Measurements from ENCODE around the gene COL17A1. TPM values are rescaled to one million over a fixed set of nuclear protein-coding genes. Genes with fewer than 3 reads are reported as not detected.

COL17A1 gene
- total RNA-seq, 1 experiment from 2014 or later: 3.5 TPM

GRCh38 chr10:103985726-103986125 lies 100.0 kb downstream of the COL17A1 start (continued):
- TF ChIP-seq SRF (IDR thresholded peaks at IDR 0.05; ENCODE audit: low read depth): no peak
- TF ChIP-seq CEBPB (IDR thresholded peaks at IDR 0.05; ENCODE audit: low read depth): no peak
- no peak for TF ChIP-seq CBX3 (IDR thresholded peaks at IDR 0.05; ENCODE audit: low read depth)
- no peak for TF ChIP-seq YY1 (IDR thresholded peaks at IDR 0.05; ENCODE audit: extremely low read depth, insufficient replicate concordance, low read depth, low read length)
- no peak for TF ChIP-seq ZFX (IDR thresholded peaks at IDR 0.05)
- no peak for TF ChIP-seq TCF7L2 (IDR thresholded peaks at IDR 0.05; ENCODE audit: borderline replicate concordance, extremely low read depth, insufficient read depth, insufficient read length)
- no peak for TF ChIP-seq FOSL1 (IDR thresholded peaks at IDR 0.05; ENCODE audit: low read depth)
- no peak for TF ChIP-seq POLR2AphosphoS5 (IDR thresholded peaks at IDR 0.05; ENCODE audit: low read depth, low read length)

GRCh38 chr10:103983367-103983911 lies 102.2 kb downstream of the COL17A1 start:
- H3K9ac ChIP-seq (ENCODE audit: low read length): no peak overlapping the region
- intact Hi-C loops (cut with micrococcal nuclease): no loop called here
- no peaks in the 10 kb centered on the region for H3K9me3 ChIP-seq (ENCODE audit: control insufficient read depth in 1 of 2, insufficient read depth in 1 of 2, low read depth in 1 of 2, low read length in 2 of 2)
- peaks cover 100% of the 10 kb centered on the region for H3K79me2 ChIP-seq (ENCODE audit: insufficient read depth, low read length)
- H3K4me1 ChIP-seq (ENCODE audit: control insufficient read depth in 1 of 2, insufficient read depth in 2 of 2, low read length in 2 of 2): peaks cover 2 to 14% of the 10 kb centered on the region in 2 experiments; a peak in 2 of 4 replicates
- peaks cover 42% of the 10 kb centered on the region for H4K20me1 ChIP-seq (ENCODE audit: insufficient read depth)
- H3K36me3 ChIP-seq (ENCODE audit: control insufficient read depth in 1 of 2, insufficient read depth in 2 of 2, low read length in 2 of 2): no peaks in the 10 kb centered on the region
- H3K9me2 ChIP-seq (ENCODE audit: insufficient read depth): no peaks in the 10 kb centered on the region
- POLR2A ChIA-PET: interaction anchor here (1.5 kb wide), 1 partner anchor 14 kb away, joined by 5 read pairs; no protein-coding TSS in a partner anchor
- RAD21 ChIA-PET (ENCODE audit: low non-redundant PET in 1 of 2, low total read pairs in 2 of 2, uncharacterized antibody in 2 of 2, unreplicated experiment in 2 of 2): no interaction called here
- no peaks in the 10 kb centered on the region for H3K27me3 ChIP-seq (ENCODE audit: insufficient read depth, low read length)
- H3K4me3 ChIP-seq (replicated peaks in 1 of 2; ENCODE audit: low read depth in 1 of 2, low read length in 2 of 2): no peak overlapping the region
- CTCF ChIA-PET: interaction anchor here (1.1 kb wide), 1 partner anchor 35 kb away, joined by 4 read pairs; no protein-coding TSS in a partner anchor
- no peak overlapping the region for H3K27ac ChIP-seq (ENCODE audit: low read depth, low read length)
- ATAC-seq (no peak), DNase-seq (ENCODE audit: low read depth, low spot score) (no peak)
- no peak overlapping the region for H2AFZ ChIP-seq (ENCODE audit: low read depth, low read length, poor library complexity, severe bottlenecking)
- H3K4me2 ChIP-seq (ENCODE audit: low read length): no peak overlapping the region
- no TSS peak for BruUV-seq (replicated peaks)
- TF ChIP-seq ATF3 (IDR thresholded peaks at IDR 0.05) (no peak), SIN3A (IDR thresholded peaks at IDR 0.05; ENCODE audit: low read depth) (no peak), CBX3 (IDR thresholded peaks at IDR 0.05; ENCODE audit: low read depth) (no peak), POLR2AphosphoS5 (IDR thresholded peaks at IDR 0.05; ENCODE audit: low read depth, low read length) (no peak), SP1 (IDR thresholded peaks at IDR 0.05; ENCODE audit: low read depth) (no peak), TCF7L2 (IDR thresholded peaks at IDR 0.05; ENCODE audit: borderline replicate concordance, extremely low read depth, insufficient read depth, insufficient read length) (no peak), ELF1 (IDR thresholded peaks at IDR 0.05; ENCODE audit: borderline replicate concordance, low read depth) (no peak), SRF (IDR thresholded peaks at IDR 0.05; ENCODE audit: low read depth) (no peak), ZBTB33 (IDR thresholded peaks at IDR 0.05; ENCODE audit: extremely low read depth, insufficient replicate concordance, low read length) (no peak), EGR1 (IDR thresholded peaks at IDR 0.05; ENCODE audit: low read depth) (no peak), EZH2phosphoT487 (IDR thresholded peaks at IDR 0.05; ENCODE audit: borderline replicate concordance) (no peak), ZFX (IDR thresholded peaks at IDR 0.05) (no peak), MAX (IDR thresholded peaks at IDR 0.05) (no peak), YY1 (IDR thresholded peaks at IDR 0.05; ENCODE audit: extremely low read depth, insufficient replicate concordance, low read depth, low read length) (no peak), RAD21 (IDR thresholded peaks at IDR 0.05; ENCODE audit: low read depth) (no peak), EZH2 (IDR thresholded peaks at IDR 0.05) (no peak), REST (IDR thresholded peaks at IDR 0.05; ENCODE audit: low read depth) (no peak)
